Hepatic stellate cell (primary cell): ENCODE measurements around the gene EDEM1.
"Not testable (repeated sequence)": the region's sequence is repeated elsewhere in the genome, so short reads cannot be mapped to it uniquely, and the experiment has no call there.

Experiments
- DNase-seq: peaks from one replicate; pipeline ENCODE4 v3.0.0; 2011; ENCODE audit warnings: low spot score

Gene EDEM1

DNA sequence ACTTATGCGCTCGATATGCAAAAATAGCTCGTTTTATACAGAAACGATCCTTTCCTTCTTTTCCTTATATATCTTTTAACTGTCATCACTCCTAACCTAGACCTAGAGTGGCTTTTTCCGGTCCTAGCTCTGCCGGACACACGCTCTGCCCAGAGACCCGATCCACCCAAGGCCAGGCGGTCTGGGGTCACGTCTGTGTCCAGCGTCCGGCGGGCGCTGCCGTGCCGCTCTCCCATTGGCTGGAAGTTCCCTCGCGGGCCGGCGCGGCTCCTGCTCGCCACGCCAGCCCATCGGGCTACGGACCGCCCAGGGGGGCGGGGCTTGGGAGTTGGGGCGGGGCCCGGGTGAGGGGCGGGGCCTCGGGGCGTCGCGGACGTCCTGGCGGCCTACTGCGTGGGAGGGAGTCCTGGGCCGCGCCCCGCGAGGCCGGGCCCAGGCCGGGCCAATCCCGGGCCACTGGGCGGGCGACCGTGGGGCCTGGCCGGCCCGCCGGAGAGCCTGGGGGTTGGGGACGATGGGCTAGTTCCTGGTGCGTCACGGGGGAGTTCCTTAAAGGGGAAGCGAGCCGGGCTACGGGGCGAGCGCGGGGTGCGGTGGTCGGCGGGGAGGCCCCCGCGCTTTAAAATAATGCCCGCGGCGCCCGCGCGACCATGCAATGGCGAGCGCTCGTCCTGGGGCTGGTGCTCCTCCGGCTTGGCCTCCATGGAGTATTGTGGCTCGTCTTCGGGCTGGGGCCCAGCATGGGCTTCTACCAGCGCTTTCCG is at the start of gene EDEM1:
Gene EDEM1 (plus strand): TSS at position 552 of the 764 bp plus-strand sequence. CDS start 99 bp downstream, at position 651.
- peak; percentile 97 for DNase-seq

DNA sequence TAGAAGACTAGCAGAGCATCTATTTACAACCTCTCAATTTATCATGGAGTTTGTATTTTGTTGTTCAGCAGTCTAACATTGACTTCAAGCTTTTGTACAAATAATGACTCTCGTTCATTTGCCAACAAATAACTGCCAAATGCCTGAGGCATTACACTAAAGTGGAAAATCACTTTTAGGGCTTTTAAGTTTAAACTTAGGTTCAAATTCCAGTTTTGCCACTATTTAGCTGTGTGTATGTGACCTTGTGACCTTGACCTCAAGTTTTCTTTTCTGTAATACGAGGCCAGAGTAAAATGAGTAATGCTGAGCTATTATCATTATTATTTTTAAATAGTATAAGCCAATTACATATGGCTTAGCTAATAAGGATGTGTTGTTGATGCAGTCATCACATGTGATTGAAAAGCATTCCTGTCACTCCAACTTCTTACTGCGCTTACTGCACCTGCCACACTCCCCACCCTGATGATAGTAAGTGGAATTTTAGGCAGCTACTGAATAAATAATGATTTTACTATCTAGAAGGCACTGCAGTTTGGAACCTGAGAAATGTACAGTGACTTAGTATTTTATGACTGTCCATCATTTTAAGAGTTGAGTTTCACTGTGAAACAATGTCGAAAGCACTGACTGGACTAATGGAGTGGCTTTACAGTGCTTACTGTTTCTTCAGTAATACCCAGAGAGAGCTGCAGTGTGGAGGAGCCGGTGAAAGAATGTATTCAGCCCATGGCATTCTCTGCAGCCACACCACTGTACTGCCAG is 49.1 kb upstream of the EDEM1 start:
- DNase-seq = no peak

DNA sequence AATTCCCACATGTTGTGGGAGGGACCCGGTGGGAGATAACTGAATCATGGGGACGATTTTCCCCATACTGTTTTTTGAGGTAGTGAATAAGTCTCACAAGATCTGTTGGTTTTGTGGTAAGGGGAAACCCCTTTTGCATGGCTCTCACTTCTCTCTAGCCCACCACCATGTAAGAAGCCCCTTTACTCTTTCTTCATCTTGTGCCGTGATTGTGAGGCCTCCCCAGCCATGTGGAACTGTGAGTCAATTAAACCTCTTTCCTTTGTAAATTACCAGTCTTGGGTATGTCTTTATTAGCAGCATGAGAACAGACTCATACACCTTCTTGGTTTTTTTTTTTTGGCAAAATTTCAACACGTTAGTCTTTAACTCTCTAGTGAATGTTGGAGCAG is 47.3 kb upstream of the EDEM1 start:
- DNase-seq = no peak

DNA sequence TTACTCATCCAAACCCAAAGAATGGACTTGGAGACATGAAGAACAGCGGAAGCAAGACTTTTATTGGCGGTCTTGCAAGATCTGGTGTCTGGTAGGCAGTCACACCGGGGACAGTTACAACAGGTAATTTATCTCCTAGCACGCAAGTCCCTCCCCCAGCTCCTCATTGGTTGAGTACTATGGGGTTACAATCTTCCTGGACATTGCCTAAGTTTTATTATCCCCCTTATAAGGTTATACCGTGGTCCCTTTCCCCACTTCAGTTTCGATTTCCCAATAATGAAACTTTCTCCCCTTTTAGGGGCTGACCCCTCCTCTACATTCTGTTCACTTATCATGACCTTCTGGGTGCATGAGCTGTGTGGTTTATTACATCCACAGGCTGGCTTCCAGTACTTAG is 46.7 kb upstream of the EDEM1 start:
- no peak for DNase-seq

DNA sequence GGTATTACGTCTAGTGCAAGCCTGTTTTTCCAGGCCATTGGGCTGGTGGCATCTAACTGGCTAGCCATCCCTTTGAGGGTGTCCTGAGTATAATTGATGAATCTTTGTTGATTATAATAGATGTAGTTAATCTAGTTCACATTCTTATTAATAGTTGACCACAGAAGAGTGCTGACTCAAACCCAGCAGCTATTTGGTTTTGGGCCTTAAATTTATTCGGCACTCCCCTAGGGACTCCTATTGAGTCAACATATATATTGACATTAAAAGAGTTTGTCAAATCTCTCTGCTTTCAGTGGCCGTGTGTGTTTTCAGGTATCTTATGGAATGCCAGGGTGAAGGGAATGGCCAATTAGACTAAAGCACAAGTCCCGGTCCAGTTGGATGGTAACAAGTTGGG is 45.7 kb upstream of the EDEM1 start:
- no peak for DNase-seq

DNA sequence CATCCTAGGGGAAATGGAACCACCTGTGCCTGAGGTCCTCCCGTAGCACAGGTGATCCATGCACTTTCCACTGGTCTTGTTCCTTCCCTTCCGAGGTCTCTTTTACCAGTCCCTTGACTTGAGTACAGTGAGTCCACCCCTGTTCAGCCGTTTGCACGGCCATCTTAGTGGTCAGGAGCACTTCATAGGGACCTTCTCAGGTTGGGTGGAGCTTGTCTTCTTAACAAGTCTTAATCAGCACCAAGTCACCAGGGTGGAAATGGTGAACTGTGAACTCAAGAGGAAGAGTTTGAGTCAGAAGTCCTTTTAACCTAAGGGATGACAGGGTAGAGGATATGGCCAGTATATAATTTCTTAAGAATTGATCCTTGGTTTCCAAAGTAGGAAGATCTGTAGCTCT is 44.0 kb upstream of the EDEM1 start:
- no peak for DNase-seq

DNA sequence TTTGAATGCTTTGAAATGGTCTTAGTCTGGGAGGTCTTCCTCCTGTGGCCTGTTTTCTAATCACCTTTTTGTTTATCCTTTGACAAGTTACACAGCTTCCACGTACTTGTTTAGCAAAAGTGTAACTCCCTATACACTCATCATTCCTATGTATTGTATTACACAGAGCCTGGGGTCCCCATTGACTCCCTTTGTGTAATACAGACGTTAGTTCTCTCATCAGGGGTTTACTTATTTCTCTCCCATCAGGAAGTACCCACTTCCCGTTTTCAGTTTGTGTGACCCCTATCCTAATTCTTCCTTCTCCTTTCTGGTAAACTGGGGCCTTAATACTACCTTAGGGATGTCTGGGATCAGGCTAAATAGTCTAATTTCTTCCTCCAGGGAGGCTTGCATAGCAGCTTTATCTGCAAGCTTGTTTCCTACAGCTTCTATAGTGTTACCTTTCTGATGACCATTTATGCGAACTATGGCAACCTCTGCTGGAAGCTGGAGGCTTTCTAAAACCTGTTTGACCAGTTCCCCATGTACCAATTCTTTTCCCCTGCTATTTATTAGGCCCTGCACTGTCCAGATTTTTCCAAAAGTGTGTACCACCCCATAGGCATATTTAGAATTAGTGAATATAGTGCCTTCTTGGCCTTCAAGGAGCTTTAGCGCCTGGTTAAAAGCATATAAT is 43.1 kb upstream of the EDEM1 start:
- no peak for DNase-seq

DNA sequence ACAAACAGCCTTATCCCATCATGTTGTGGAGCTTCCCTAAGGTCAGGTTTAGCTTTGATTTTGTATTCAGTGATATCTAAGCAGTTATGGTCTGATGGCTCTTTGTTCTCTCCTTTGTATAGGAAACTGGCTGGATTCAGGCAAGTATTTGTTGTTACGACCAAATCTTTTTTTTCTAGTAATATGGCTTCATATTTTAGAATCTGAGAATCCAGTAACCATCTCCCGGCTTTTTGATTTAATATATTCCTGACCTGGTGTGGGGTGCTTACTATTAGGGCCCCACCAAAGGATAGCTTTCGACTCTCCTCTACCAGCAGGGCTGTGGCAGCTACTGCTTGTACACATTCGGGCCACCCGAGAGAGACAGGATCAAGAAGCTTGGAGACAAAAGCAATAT is 42.4 kb upstream of the EDEM1 start:
- no peak for DNase-seq

DNA sequence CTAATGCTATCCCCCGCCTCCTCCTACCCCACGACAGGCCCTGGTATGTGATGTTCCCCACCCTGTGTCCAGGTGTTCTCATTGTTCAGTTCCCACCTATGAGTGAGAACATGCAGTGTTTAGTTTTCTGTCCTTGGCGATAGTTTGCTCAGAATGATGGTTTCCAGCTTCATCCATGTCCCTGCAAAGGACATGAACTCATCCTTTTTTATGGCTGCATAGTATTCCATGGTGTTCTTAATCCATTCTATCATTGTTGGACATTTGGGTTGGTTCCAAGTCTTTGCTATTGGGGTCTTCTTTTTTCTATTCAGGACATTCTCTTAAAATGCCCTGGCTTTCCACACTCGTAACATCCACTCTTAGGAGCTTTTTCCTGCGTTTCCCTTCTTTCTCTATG is 40.4 kb upstream of the EDEM1 start:
- DNase-seq = not testable (repeated sequence)

DNA sequence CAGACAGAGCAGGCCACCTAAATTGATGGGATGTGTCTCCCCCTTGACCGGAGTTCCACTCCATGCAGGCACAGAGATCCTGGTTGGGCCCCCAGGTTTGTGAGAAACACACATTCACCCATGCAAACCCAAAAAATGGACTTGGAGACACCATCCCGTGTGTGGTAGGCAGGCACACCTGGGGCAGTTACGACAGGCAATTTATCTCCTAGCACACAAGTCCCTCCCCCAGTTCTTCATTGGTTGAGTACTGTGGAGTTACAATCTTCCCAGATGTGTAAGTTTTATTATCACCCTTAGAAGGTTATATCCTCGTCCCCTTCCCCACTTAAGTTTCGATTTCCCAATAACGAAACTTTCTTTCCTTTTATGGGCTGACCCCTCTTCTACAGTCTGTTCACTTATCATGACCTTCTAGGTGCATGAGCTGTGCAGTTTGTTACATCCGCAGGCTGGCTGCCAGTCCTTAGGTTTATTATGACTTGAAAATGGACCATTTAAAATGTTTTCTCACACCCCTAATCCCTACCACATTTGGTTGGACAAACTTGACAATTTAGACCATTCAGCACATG is 38.1 kb upstream of the EDEM1 start:
- DNase-seq = no peak

DNA sequence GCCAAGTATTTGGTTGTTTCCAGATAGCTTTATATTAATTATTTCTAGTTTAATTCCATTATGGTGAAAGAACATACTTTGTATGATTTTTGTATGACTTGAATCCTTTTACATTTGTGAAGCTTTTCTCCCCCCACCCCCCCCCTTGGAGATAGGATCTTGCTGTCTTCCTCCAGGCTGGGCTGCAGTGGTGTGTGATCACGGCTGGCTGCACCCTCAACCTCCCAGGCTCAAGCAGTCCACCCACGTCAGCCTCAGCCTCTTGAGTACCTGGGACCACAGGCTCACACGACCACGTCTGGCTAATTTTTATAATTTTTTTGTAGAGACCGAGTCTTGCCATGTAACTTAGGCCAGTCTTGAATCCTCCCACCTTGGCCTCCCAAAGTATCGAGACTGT is 35.9 kb upstream of the EDEM1 start:
- DNase-seq = no peak

DNA sequence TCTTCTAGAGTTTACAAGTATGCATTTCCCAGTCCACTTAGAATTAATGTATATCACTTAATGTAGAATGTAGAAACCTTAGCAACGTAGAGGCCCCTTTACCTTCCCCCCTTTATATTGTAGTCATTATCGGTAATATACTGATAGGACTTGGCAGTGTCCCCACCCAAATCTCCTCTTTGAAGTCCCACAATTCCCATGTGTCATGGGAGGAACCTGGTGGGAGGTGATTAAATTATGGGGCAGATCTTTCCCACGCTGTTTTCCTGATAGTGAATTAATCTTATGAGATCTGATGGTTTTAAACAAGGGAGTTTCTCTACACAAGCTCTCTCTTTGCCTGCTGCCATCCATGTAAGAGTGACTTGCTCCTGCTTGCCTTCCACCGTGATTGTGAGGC is 34.4 kb upstream of the EDEM1 start:
- no peak for DNase-seq

DNA sequence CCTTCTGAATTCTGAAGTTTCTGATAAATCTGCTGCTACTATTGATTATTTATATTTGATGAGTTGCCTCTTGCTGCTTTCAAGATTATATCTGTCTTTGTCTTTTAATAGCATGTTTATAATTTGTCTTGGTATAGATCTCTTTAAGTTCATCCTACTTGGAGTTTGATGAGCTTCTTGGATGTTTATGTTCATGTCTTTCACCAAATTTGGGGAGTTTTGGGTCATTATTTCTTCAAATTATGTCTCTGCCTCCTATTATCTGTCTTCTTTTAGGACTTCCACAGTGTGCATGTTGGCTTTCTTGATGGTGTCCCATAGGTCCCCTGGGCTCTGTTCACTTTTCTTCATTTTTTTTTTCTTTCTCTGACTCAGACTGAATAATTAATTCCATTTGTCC is 32.3 kb upstream of the EDEM1 start:
- no peak for DNase-seq

DNA sequence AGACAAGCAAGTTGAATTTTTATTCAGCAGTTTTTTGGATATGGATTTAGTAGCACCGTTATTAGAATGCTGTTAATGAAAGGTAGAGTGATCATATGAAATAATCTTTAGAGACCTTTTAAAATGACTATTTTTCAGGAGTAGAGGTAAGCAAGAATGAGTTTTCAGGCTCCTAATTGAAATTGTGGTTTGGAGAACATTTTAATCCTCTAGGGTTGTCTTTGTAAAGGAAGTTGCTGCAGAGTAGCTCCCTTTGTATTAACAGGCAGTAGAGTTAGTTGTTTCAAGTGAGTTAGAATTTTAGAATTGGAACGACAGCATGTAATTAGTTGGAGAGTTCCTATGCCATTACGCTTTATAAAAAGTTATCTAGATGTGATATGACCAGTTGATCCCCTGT is 27.2 kb upstream of the EDEM1 start:
- no peak for DNase-seq

DNA sequence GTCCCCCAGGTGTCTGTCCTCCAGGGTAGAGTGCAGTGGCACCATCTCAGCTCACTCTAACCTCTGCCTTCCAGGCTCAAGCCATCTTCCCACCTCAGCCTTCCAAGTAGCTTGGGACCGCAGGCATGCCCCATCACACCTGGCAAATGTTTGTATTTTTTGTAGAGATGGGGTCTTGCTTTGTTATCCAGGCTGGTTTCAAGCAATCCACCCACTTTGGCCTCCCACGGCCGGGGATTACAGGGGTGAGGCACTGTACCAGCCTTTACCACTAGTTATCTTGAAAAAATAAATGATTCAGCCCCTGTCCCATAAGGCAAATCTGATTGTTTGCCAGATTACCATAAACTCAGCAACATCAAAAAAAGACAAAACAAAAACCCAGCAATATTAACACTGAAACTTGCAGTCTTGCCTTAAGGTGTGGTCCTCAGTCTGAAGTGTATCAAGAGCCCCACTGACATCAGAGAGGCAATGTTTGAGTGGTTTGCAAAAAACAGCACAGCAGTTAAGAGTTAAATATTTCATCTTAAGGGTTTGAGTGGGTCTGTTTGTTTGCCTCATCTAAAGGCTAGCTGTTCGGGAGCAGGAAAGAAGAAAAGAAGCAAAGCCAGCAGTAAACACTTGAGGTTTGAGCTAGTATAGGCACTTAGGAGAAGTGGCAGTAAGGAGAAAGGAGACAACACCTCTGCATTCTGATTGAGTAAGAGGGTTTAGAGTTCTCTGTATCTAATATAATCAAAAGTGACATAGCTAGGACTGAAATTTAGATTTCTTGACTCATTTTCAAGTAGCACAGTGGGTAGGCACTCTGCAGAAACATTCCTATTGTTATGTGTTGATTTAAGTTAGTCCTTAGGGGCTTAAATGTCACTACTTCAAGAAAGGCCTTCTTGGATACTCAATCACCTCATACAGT is 26.3 kb upstream of the EDEM1 start:
- no peak for DNase-seq

DNA sequence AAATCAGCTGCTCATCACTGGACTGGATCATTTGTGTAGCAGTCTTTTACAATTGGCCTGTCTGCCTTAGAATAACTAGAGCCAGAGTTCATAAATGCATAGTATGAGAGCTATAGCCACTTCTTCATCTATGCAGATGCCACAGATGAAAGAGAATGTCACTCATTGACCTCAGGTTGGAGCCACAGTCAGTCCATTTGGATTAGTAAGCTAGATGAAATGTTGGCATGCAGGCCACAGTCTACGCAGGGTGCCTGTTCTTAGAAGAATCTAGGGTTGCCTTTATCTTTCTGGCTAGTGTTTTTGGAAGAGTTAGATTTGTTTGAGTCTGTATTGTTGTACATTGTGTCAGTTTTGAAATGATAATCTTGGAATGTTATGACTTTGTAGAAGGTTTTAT is 25.4 kb upstream of the EDEM1 start:
- DNase-seq = peak; percentile 59

DNA sequence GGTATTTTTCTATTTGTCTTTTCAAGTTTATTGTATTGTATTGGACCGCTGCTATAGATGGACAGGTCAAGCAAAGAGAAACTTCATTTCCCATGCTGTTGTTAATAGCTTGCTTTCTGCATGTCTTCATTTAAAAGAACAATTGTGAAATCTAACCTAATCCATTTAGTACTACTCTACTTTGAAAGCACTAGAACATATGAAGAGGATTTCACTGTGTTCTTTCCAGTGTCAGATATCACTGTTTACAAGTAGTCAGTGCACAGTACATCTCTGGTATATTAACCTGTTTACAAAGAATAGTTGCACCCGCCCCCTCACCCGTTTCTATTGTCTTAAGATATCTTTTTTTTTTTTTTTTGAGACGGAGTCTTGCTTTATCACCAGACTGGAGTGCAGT is 21.8 kb upstream of the EDEM1 start:
- no peak for DNase-seq

DNA sequence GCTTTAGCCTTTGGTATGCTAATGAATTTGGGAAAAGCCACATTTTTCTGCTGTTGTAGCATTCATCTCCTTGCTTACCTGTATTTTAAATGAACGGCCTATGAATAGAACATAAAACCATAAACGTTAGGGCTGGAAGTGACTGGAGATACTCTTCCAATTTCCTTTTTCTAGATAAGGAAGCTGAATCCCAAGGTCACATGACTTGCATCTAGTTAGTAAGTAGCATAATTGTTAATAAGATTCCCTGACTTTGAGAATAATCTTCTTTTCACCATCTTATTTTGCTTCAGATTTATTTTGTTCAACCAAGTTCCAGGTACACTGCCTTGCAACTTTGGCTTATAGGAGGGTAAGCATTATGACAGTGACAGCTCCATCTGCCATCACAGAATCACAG is 20.7 kb upstream of the EDEM1 start:
- DNase-seq = no peak

DNA sequence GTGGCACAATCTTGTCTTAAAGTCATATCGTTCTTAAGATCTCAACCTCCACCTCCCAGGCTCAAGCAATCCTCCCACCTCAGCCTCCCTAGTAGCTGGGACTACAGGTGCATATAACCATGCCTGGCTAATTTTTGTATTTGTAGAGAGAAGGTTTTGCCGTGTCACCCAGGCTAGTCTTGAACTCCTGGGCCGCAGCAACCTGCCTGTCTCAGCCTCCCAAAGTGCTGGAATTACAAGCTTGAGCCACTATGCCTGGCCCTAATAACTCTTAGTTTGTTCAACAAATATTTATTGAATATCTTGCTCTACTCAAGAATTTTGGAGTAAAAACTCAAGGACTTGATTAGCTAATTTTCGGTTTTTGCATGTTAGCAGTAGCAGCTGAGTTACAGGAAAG is 19.4 kb upstream of the EDEM1 start:
- DNase-seq = no peak

DNA sequence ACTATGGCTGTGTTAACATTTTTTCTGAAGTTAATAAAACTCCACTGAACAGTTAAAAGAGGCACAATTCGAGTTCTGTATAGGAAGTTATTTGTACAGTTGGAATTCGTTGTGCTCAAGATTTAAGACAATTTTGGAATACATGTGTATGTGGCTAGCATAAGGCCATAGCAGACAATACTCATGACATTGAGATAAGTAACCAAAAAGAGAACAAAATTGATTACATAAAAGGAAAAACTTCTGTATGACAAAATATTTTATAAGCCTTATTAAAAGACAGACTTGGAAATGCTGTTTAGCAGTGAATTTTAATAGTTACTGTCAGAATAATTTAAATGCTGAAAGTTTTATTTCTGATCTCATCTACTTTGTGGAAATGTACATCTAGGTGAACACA is 17.7 kb upstream of the EDEM1 start:
- DNase-seq = no peak

DNA sequence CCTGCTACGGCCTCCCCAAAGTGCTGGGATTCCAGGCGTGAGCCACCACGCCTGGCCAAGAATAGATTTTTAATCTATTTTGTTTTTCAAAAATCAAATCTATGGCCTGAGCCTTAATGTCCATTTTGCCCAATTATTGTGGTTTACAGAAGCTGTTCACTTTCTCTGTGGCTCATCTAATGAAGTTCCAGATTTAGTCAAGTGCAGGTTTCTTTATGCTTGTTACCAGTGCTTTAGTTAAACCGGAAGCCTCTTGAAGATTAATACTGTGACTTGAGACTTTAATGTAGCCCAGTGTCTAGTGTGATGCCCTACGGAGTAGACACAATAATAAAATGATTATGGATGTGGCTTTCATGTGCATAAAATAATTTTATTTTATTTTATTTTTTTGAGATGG is 16.5 kb upstream of the EDEM1 start:
- DNase-seq = no peak

DNA sequence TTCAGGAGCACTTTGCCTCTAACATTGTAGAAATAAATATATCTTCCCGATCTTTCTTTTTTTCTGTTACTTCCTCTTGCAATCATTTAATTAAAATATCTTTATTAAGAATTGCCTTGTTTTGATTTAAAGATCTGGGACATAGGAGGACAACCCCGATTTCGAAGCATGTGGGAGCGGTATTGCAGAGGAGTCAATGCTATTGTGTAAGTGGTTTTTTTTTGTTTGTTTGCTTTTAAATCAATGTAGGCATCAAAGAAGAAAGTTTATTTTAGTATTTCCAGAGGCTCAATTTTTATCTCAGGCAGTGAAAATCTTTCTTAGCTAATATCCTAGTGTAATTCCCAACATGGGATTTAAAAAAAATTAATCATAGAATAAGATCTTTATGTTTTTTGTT is 15.5 kb upstream of the EDEM1 start:
- DNase-seq = no peak
